Tibial artery (tissue), 4 donors: ENCODE measurements around the gene PAX4.

Experiments used
- DNase-seq, 2 donors: peaks; one replicate each; pipeline ENCODE4 v3.0.0-alpha.2; 2019
- H3K27ac ChIP-seq, 2 donors: fragments of 200-600 bp; sonication (generic) in 1 of 2; 1 replicate in 1 of 2; 2 replicates in 1 of 2; pipeline ENCODE4 v1.5.1; 2018 to 2019; ENCODE audit warnings: mild to moderate bottlenecking in 1 of 2
- H3K27me3 ChIP-seq, 2 donors: fragments of 200-600 bp; sonication (generic) in 1 of 2; one replicate each; pipeline versions ENCODE4 v1.5.1 to v1.6.0; 2016 to 2019
- H3K36me3 ChIP-seq, 3 donors: fragments of 200-600 bp; sonication (generic) in 2 of 3; one replicate each; pipeline ENCODE4 v1.5.1; 2016 to 2019; ENCODE audit warnings: mild to moderate bottlenecking in 2 of 3
- H3K4me1 ChIP-seq, 4 donors: fragments of 200-600 bp; sonication (generic) in 2 of 4; 1 replicate in 3 of 4; 2 replicates in 1 of 4; pipeline ENCODE4 v1.5.1; 2016 to 2019
- H3K4me3 ChIP-seq, 2 donors: fragments of 200-600 bp; sonication (generic) in 1 of 2; 1 replicate in 1 of 2; 2 replicates in 1 of 2; pipeline ENCODE4 v1.5.1; 2018 to 2019; ENCODE audit warnings: mild to moderate bottlenecking in 2 of 2
- H3K9me3 ChIP-seq, 3 donors: fragments of 200-600 bp; sonication (generic) in 1 of 3; one replicate each; pipeline ENCODE4 v1.5.1; 2016 to 2019
- intact Hi-C: fragments of 100-400 bp; cut with DNase I; formaldehyde crosslinking; loops from one replicate; pipeline ENCODE4 v1.15.0; 2023; ENCODE audit warnings: low total_unique reads
- TF ChIP-seq, protein P1 (sequence below), 2 experiments: fragments of 200-600 bp in 1 of 2; fragments of 450-650 bp in 1 of 2; IDR thresholded peaks; one replicate each; pipeline ENCODE4 v1.5.1; 2017 to 2019; ENCODE audit warnings: antibody characterized with exemption in 2 of 2, mild to moderate bottlenecking in 1 of 2, moderate library complexity in 1 of 2

PAX4 gene

GRCh38 chr7:127612263-127612662, 5.7 kb downstream of the PAX4 start:
- peaks cover 0 to 34% of the 10 kb centered on the region in 2 donors for H3K27me3 ChIP-seq
- H3K36me3 ChIP-seq: no peaks in the 10 kb centered on the region
- intact Hi-C loops: no loop called here
- H3K9me3 ChIP-seq: no peaks in the 10 kb centered on the region
- no peaks in the 10 kb centered on the region for H3K4me1 ChIP-seq
- no peak overlapping the region for H3K4me3 ChIP-seq
- no peak for DNase-seq
- TF ChIP-seq, protein P1, sequence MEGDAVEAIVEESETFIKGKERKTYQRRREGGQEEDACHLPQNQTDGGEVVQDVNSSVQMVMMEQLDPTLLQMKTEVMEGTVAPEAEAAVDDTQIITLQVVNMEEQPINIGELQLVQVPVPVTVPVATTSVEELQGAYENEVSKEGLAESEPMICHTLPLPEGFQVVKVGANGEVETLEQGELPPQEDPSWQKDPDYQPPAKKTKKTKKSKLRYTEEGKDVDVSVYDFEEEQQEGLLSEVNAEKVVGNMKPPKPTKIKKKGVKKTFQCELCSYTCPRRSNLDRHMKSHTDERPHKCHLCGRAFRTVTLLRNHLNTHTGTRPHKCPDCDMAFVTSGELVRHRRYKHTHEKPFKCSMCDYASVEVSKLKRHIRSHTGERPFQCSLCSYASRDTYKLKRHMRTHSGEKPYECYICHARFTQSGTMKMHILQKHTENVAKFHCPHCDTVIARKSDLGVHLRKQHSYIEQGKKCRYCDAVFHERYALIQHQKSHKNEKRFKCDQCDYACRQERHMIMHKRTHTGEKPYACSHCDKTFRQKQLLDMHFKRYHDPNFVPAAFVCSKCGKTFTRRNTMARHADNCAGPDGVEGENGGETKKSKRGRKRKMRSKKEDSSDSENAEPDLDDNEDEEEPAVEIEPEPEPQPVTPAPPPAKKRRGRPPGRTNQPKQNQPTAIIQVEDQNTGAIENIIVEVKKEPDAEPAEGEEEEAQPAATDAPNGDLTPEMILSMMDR (IDR thresholded peaks at IDR 0.05): no peak
- H3K27ac ChIP-seq: no peak overlapping the region

DNA sequence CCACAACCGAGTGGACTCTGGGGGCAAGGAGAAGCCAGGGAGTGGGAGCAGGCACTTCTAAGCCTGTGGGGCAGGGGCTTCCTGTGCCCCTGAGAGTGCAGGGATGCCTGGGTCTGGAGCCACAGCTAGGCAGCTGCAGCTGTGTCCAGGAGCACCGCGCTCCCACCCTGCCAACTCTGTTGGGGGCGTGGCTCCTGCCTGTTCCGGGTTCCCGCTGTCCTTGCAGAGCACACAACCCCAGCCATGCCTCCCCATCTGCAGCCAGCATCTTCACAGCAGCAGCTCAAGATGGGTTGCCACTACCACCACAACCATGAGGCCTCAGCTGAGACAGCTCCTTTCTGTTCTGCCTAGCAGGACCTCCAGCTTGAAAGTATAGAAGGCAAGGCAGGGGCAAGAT, 8.6 kb downstream of the PAX4 start:
- Histone ChIP-seq H3K36me3 (no peaks in the 10 kb centered on the region), H3K4me1 (no peaks in the 10 kb centered on the region), H3K4me3 (no peak overlapping the region), H3K27me3 (peaks cover 0 to 6% of the 10 kb centered on the region in 2 donors), H3K27ac (no peak overlapping the region), H3K9me3 (no peaks in the 10 kb centered on the region)
- TF ChIP-seq, protein P1 (IDR thresholded peaks at IDR 0.05): no peak
- intact Hi-C loops: no loop called here
- no peak for DNase-seq

- Histone ChIP-seq H3K27ac (no peak overlapping the region), H3K4me3 (no peak overlapping the region), H3K36me3 (no peaks in the 10 kb centered on the region), H3K9me3 (no peaks in the 10 kb centered on the region), H3K27me3 (no peaks in the 10 kb centered on the region), H3K4me1 (no peaks in the 10 kb centered on the region)
- TF ChIP-seq, protein P1 (IDR thresholded peaks at IDR 0.05): no peak
- intact Hi-C loops: no loop called here
- DNase-seq: no peak
These were observed 9.5 kb downstream of the PAX4 start for GRCh38 chr7:127608446-127608845.

GRCh38 chr7:127600885-127601284, 17.1 kb downstream of the PAX4 start:
- intact Hi-C loops: no loop called here
- TF ChIP-seq, protein P1 (IDR thresholded peaks at IDR 0.05): no peak

GRCh38 chr7:127598318-127598717, 19.6 kb downstream of the PAX4 start:
- Histone ChIP-seq H3K36me3 (peaks cover 0 to 11% (median 0%) of the 10 kb centered on the region in 3 donors), H3K9me3 (no peaks in the 10 kb centered on the region), H3K27me3 (no peaks in the 10 kb centered on the region), H3K27ac (no peak overlapping the region), H3K4me1 (no peaks in the 10 kb centered on the region), H3K4me3 (no peak overlapping the region)
- TF ChIP-seq, protein P1 (IDR thresholded peaks at IDR 0.05): no peak
- no peak for DNase-seq
- intact Hi-C loops: no loop called here

More at GRCh38 chr7:127600885-127601284, 17.1 kb downstream of the PAX4 start:
- Histone ChIP-seq H3K9me3 (no peaks in the 10 kb centered on the region), H3K27ac (no peak overlapping the region), H3K4me3 (no peak overlapping the region), H3K36me3 (peaks cover 0 to 4% (median 0%) of the 10 kb centered on the region in 3 donors), H3K27me3 (no peaks in the 10 kb centered on the region), H3K4me1 (no peaks in the 10 kb centered on the region)
- DNase-seq: no peak

- no peak for DNase-seq
- no peaks in the 10 kb centered on the region for H3K9me3 ChIP-seq
- H3K27ac ChIP-seq: no peak overlapping the region
- intact Hi-C loops: no loop called here
- TF ChIP-seq, protein P1 (IDR thresholded peaks at IDR 0.05): no peak
- peaks cover 11 to 33% (median 17%) of the 10 kb centered on the region in 3 donors for H3K36me3 ChIP-seq
- H3K27me3 ChIP-seq: no peaks in the 10 kb centered on the region
- H3K4me1 ChIP-seq: no peaks in the 10 kb centered on the region
- H3K4me3 ChIP-seq: no peak overlapping the region
These were observed 22.2 kb downstream of the PAX4 start for GRCh38 chr7:127595737-127596136.
